WTC11 (cell line): ENCODE measurements around the gene CLEC5A. TPM values are rescaled to one million over a fixed set of nuclear protein-coding genes. Genes with fewer than 3 reads are reported as not detected.
"Not testable (repeated sequence)": the region's sequence is repeated elsewhere in the genome, so short reads cannot be mapped to it uniquely, and the experiment has no call there.

Experiments used
- ATAC-seq: fragments of 200-7000 bp; cut with Tn5 transposase; 2 replicates; pipeline ENCODE4 v1.10.0; 2021; ENCODE audit warnings: mild to moderate bottlenecking, moderate library complexity
- CTCF ChIA-PET: fragments of 300-600 bp; sonication (Branson Sonifier 250); formaldehyde crosslinking; loops from one replicate; lab custom pipeline; 2021; ENCODE audit warnings: antibody characterized with exemption; lab: Charles Lee
- POLR2A ChIA-PET: fragments of 350-600 bp; sonication (Branson Sonifier 250); formaldehyde crosslinking; loops from one replicate; lab custom pipeline; 2021; ENCODE audit warnings: antibody characterized with exemption; lab: Charles Lee
- DNase-seq: peaks from one replicate; pipeline ENCODE4 v3.0.0; 2021; ENCODE audit warnings: low spot score
- H3K27ac Mint-ChIP-seq: 2 replicates; pipeline ENCODE4 v1.8.0; 2021; ENCODE audit warnings: mixed read lengths
- H3K27me3 Mint-ChIP-seq: 2 replicates; pipeline ENCODE4 v1.8.0; 2021; ENCODE audit warnings: low read depth, mild to moderate bottlenecking, moderate library complexity, mixed read lengths
- H3K36me3 Mint-ChIP-seq: 2 replicates; pipeline ENCODE4 v1.8.0; 2021; ENCODE audit warnings: mixed read lengths
- H3K4me1 Mint-ChIP-seq: 2 replicates; pipeline ENCODE4 v1.8.0; 2022; ENCODE audit warnings: mixed read lengths
- H3K4me3 Mint-ChIP-seq: 2 replicates; pipeline ENCODE4 v1.8.0; 2021; ENCODE audit warnings: mild to moderate bottlenecking, moderate library complexity, mixed read lengths
- H3K9me3 Mint-ChIP-seq: 2 replicates; pipeline ENCODE4 v1.8.0; 2021; ENCODE audit warnings: mixed read lengths
- ATF3 ChIP-seq: sonication (generic); formaldehyde crosslinking; conservative IDR thresholded peaks from 2 replicates; pipeline ENCODE4 v1.8.1; 2022; ENCODE audit warnings: mild to moderate bottlenecking, missing genetic modification reagents
- CBFB ChIP-seq: sonication (generic); formaldehyde crosslinking; IDR thresholded peaks from 2 replicates; pipeline ENCODE4 v1.8.1; 2022; ENCODE audit warnings: mild to moderate bottlenecking, low read depth, missing genetic modification reagents
- FOXK1 ChIP-seq: sonication (generic); formaldehyde crosslinking; IDR thresholded peaks from 2 replicates; pipeline ENCODE4 v1.8.0; 2022; ENCODE audit warnings: mild to moderate bottlenecking, moderate library complexity, missing genetic modification reagents
- GABPB1 ChIP-seq: sonication (generic); formaldehyde crosslinking; IDR thresholded peaks from 2 replicates; pipeline ENCODE4 v1.8.1; 2023; ENCODE audit warnings: mild to moderate bottlenecking, missing genetic modification reagents
- HMGXB4 ChIP-seq: sonication (generic); formaldehyde crosslinking; IDR thresholded peaks from 2 replicates; pipeline ENCODE4 v1.8.1; 2023; ENCODE audit warnings: mild to moderate bottlenecking, moderate library complexity, missing genetic modification reagents
- MXD4 ChIP-seq: fragments of 250-450 bp; sonication (Bioruptor Pico); IDR thresholded peaks from 2 replicates; pipeline ENCODE4 v1.8.0; 2021; ENCODE audit warnings: mild to moderate bottlenecking, moderate library complexity, borderline replicate concordance
- RELA ChIP-seq: sonication (generic); formaldehyde crosslinking; IDR thresholded peaks from 2 replicates; pipeline ENCODE4 v1.8.1; 2022; ENCODE audit warnings: missing genetic modification reagents, mild to moderate bottlenecking, borderline replicate concordance
- ZBTB21 ChIP-seq: sonication (generic); formaldehyde crosslinking; IDR thresholded peaks from 2 replicates; pipeline ENCODE4 v1.8.1; 2023; ENCODE audit warnings: mild to moderate bottlenecking, missing genetic modification reagents, borderline replicate concordance
- ZNF219 ChIP-seq: sonication (generic); formaldehyde crosslinking; IDR thresholded peaks from 2 replicates; pipeline ENCODE4 v1.8.0; 2023; ENCODE audit warnings: missing genetic modification reagents, mild to moderate bottlenecking, borderline replicate concordance
- ZNF317 ChIP-seq: sonication (generic); formaldehyde crosslinking; IDR thresholded peaks from 2 replicates; pipeline ENCODE4 v1.8.1; 2023; ENCODE audit warnings: low read depth, mild to moderate bottlenecking, moderate library complexity, missing genetic modification reagents, borderline replicate concordance
- ZNF416 ChIP-seq: fragments of 250-450 bp; sonication (Bioruptor Pico); IDR thresholded peaks from 2 replicates; pipeline ENCODE4 v1.9.0; 2021; ENCODE audit warnings: mild to moderate bottlenecking, inconsistent platforms
- ZNF423 ChIP-seq: fragments of 250-450 bp; sonication (Bioruptor Pico); IDR thresholded peaks from 2 replicates; pipeline ENCODE4 v2.1.2; 2022; ENCODE audit warnings: mild to moderate bottlenecking, moderate library complexity
- ZNF512 ChIP-seq: sonication (generic); formaldehyde crosslinking; IDR thresholded peaks from 2 replicates; pipeline ENCODE4 v1.8.1; 2022; ENCODE audit warnings: missing genetic modification reagents, borderline replicate concordance
- total RNA-seq: library from RNA; stranded (reverse); gene quantifications from 3 replicates; pipeline ENCODE4 v1.2.3, GENCODE V29; 2021
- TF ChIP-seq, protein P1 (sequence below): fragments of 250-450 bp; sonication (Bioruptor Pico); IDR thresholded peaks from 2 replicates; pipeline ENCODE4 v2.1.2; 2022; ENCODE audit warnings: mild to moderate bottlenecking, moderate library complexity
- TF ChIP-seq, protein P2 (sequence below): sonication (generic); formaldehyde crosslinking; IDR thresholded peaks from 2 replicates; pipeline ENCODE4 v1.8.1; 2023; ENCODE audit warnings: mild to moderate bottlenecking, missing genetic modification reagents
- TF ChIP-seq, protein P3 (sequence below): sonication (generic); formaldehyde crosslinking; IDR thresholded peaks from 2 replicates; pipeline ENCODE4 v1.8.1; 2022; ENCODE audit warnings: mild to moderate bottlenecking, moderate library complexity, missing genetic modification reagents
- TF ChIP-seq, protein P4 (sequence below): fragments of 250-450 bp; sonication (Bioruptor Pico); IDR thresholded peaks from 2 replicates; pipeline ENCODE4 v1.9.0; 2021; ENCODE audit warnings: mild to moderate bottlenecking, borderline replicate concordance
- TF ChIP-seq, protein P5 (sequence below): fragments of 250-450 bp; sonication (Bioruptor Pico); IDR thresholded peaks from 2 replicates; pipeline ENCODE4 v1.8.0; 2021; ENCODE audit warnings: mild to moderate bottlenecking

Gene CLEC5A
- total RNA-seq, 1 experiment from 2014 or later, result not detected

- no peak for TF ChIP-seq ATF3 (CRISPR knock-in tag)
Observed at GRCh38 chr7:141990011-141990725, 43.4 kb upstream of the CLEC5A start (continued).

DNA sequence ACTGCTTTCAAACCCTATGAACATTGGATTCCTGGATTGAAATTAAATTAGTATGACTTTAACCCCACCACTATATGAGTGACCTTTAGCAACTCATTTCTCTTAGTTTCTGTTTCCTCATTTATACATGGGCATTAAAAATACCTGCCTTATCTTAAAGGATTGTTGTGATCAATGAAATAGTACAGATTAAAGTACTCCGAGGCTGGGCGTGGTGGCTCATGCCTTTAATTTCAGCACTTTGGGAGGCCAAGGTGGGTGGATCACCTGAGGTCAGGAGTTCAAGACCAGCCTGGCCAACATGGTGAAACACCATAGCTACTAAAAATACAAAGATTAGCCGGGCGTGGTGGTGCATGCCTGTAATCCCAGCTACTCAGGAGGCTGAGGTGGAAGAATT is 41.0 kb upstream of the CLEC5A start:
- H3K36me3 Mint-ChIP-seq, ATAC-seq, DNase-seq, H3K4me3 Mint-ChIP-seq, H3K9me3 Mint-ChIP-seq, CTCF ChIA-PET, H3K27ac Mint-ChIP-seq, POLR2A ChIA-PET, H3K4me1 Mint-ChIP-seq: not testable (repeated sequence)
- H3K27me3 Mint-ChIP-seq, result peaks cover 13% of the 10 kb centered on the region

- H3K9me3 Mint-ChIP-seq, result 0 out of 2 replicates have a peak, but pooled peaks cover 3% of the 10 kb centered on the region
- H3K4me1 Mint-ChIP-seq, result peaks cover 6% of the 10 kb centered on the region
- H3K4me3 Mint-ChIP-seq, result no peak overlapping the region
- H3K36me3 Mint-ChIP-seq, result 0 out of 2 replicates have a peak, but pooled peaks cover 3% of the 10 kb centered on the region
- ATAC-seq (no peak), DNase-seq (no peak)
- ChIA-PET POLR2A (no interaction called here), CTCF (no interaction called here)
- H3K27me3 Mint-ChIP-seq, result peaks cover 13% of the 10 kb centered on the region
- H3K27ac Mint-ChIP-seq, result no peak overlapping the region
- TF ChIP-seq ATF3 (CRISPR knock-in tag) (no peak), ZNF423 (no peak), ZBTB21 (CRISPR knock-in tag) (no peak), ZNF317 (no peak), RELA (no peak), ZNF416 (CRISPR knock-in tag) (no peak), HMGXB4 (CRISPR knock-in tag) (no peak), ZNF219 (CRISPR knock-in tag) (no peak), GABPB1 (CRISPR knock-in tag) (no peak), MXD4 (CRISPR knock-in tag) (no peak), FOXK1 (CRISPR knock-in tag) (no peak), ZNF512 (CRISPR knock-in tag) (no peak), CBFB (CRISPR knock-in tag) (no peak)
- TF ChIP-seq, protein P1, sequence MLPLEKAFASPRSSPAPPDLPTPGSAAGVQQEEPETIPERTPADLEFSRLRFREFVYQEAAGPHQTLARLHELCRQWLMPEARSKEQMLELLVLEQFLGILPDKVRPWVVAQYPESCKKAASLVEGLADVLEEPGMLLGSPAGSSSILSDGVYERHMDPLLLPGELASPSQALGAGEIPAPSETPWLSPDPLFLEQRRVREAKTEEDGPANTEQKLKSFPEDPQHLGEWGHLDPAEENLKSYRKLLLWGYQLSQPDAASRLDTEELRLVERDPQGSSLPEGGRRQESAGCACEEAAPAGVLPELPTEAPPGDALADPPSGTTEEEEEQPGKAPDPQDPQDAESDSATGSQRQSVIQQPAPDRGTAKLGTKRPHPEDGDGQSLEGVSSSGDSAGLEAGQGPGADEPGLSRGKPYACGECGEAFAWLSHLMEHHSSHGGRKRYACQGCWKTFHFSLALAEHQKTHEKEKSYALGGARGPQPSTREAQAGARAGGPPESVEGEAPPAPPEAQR (CRISPR knock-in tag), result no peak
- TF ChIP-seq, protein P2, sequence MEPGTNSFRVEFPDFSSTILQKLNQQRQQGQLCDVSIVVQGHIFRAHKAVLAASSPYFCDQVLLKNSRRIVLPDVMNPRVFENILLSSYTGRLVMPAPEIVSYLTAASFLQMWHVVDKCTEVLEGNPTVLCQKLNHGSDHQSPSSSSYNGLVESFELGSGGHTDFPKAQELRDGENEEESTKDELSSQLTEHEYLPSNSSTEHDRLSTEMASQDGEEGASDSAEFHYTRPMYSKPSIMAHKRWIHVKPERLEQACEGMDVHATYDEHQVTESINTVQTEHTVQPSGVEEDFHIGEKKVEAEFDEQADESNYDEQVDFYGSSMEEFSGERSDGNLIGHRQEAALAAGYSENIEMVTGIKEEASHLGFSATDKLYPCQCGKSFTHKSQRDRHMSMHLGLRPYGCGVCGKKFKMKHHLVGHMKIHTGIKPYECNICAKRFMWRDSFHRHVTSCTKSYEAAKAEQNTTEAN, result no peak
- TF ChIP-seq, protein P3, sequence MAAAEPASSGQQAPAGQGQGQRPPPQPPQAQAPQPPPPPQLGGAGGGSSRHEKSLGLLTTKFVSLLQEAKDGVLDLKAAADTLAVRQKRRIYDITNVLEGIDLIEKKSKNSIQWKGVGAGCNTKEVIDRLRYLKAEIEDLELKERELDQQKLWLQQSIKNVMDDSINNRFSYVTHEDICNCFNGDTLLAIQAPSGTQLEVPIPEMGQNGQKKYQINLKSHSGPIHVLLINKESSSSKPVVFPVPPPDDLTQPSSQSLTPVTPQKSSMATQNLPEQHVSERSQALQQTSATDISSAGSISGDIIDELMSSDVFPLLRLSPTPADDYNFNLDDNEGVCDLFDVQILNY (CRISPR knock-in tag), result no peak
- TF ChIP-seq, protein P4, sequence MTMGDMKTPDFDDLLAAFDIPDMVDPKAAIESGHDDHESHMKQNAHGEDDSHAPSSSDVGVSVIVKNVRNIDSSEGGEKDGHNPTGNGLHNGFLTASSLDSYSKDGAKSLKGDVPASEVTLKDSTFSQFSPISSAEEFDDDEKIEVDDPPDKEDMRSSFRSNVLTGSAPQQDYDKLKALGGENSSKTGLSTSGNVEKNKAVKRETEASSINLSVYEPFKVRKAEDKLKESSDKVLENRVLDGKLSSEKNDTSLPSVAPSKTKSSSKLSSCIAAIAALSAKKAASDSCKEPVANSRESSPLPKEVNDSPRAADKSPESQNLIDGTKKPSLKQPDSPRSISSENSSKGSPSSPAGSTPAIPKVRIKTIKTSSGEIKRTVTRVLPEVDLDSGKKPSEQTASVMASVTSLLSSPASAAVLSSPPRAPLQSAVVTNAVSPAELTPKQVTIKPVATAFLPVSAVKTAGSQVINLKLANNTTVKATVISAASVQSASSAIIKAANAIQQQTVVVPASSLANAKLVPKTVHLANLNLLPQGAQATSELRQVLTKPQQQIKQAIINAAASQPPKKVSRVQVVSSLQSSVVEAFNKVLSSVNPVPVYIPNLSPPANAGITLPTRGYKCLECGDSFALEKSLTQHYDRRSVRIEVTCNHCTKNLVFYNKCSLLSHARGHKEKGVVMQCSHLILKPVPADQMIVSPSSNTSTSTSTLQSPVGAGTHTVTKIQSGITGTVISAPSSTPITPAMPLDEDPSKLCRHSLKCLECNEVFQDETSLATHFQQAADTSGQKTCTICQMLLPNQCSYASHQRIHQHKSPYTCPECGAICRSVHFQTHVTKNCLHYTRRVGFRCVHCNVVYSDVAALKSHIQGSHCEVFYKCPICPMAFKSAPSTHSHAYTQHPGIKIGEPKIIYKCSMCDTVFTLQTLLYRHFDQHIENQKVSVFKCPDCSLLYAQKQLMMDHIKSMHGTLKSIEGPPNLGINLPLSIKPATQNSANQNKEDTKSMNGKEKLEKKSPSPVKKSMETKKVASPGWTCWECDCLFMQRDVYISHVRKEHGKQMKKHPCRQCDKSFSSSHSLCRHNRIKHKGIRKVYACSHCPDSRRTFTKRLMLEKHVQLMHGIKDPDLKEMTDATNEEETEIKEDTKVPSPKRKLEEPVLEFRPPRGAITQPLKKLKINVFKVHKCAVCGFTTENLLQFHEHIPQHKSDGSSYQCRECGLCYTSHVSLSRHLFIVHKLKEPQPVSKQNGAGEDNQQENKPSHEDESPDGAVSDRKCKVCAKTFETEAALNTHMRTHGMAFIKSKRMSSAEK, result no peak
- TF ChIP-seq, protein P5, sequence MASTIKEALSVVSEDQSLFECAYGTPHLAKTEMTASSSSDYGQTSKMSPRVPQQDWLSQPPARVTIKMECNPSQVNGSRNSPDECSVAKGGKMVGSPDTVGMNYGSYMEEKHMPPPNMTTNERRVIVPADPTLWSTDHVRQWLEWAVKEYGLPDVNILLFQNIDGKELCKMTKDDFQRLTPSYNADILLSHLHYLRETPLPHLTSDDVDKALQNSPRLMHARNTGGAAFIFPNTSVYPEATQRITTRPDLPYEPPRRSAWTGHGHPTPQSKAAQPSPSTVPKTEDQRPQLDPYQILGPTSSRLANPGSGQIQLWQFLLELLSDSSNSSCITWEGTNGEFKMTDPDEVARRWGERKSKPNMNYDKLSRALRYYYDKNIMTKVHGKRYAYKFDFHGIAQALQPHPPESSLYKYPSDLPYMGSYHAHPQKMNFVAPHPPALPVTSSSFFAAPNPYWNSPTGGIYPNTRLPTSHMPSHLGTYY (CRISPR knock-in tag), result no peak
Observed at GRCh38 chr7:141986923-141987322, 40.1 kb upstream of the CLEC5A start.
